ENCODE data around the gene NUDT4. TPM values are rescaled to one million over a fixed set of nuclear protein-coding genes. Genes with fewer than 3 reads are reported as not detected.
"Not testable (repeated sequence)": the region's sequence is repeated elsewhere in the genome, so short reads cannot be mapped to it uniquely, and the experiment has no call there.

The NUDT4 gene
- total and polyA plus RNA-seq, 2 donors (not counting 3 experiments of a cell fraction or from before 2014, with no cell fraction given) = 76.0 to 161 TPM

DNA sequence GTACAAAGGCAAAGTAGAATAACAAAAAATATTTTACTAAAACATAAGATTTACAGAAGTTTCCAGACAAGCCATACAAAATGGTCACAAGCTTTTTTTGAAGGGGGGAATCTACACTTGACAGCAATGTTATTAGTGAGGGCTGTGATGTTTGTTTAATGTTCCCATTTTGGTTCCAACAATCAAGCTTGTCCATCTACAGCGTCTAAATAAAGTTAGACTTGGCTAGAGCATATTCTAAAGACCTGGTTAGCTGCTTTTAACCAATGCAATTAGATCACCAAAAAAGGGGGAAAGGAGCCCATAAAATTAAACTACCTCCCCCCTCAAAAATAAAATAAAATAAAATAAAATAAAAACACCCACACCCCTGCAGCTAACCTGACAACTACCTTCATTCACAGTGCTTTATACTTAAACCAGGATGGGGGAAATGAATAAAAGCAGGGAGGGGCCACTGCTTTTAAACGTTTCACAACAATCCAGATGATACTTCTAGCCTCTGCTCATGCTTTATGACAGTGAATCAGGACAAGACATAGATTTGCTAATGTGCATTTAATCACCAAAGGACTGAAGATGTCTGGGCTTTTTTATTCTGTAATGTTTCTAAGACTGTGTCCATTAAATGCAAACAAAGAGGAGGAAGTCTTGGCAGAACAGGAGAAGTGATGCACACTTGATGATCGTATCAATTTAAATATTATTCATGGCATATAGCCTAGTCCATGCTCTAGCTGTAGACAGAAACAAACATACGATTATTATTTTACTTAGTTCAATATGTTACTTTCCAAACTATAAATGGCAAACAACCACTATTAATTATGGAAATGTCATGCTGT, 31.8 kb downstream of the NUDT4 start:
- H3K4me3 ChIP-seq (replicated peaks in 1 of 3; ENCODE audit: insufficient read depth in 1 of 3, low read depth in 1 of 3, low read length in 3 of 3); H3K27me3 ChIP-seq (ENCODE audit: control insufficient read depth in 2 of 2, insufficient read depth in 2 of 2, low read length in 2 of 2); H2AFZ ChIP-seq (ENCODE audit: low read depth, low read length); H3K9ac ChIP-seq (replicated peaks; ENCODE audit: extremely low read depth, insufficient read depth, low read length); H3K4me2 ChIP-seq (ENCODE audit: insufficient read depth, low read length); intact Hi-C loops (cut with micrococcal nuclease); H3K36me3 ChIP-seq (ENCODE audit: control insufficient read depth in 2 of 2, extremely low read depth in 1 of 2, insufficient read depth in 2 of 2, low read length in 2 of 2); H3K9me1 ChIP-seq (replicated peaks; ENCODE audit: control insufficient read depth, extremely low read depth, insufficient read depth, low read length); H3K27ac ChIP-seq (ENCODE audit: insufficient read depth, low read depth, low read length); H4K20me1 ChIP-seq (replicated peaks; ENCODE audit: control insufficient read depth, extremely low read depth, insufficient read depth, low read length); dilution Hi-C loops (cut with MboI; ENCODE audit: extremely low pct_ligation_motif_present, low sequenced_read_pairs); H3K9me3 ChIP-seq (replicated peaks; ENCODE audit: control insufficient read depth, insufficient read depth, low read length): not testable (repeated sequence)
- FAIRE-seq (peak; percentile 73), DNase-seq (ENCODE audit: low read depth, low spot score) (peak; percentile 53)
- TSS peak; percentile 54 for BruUV-seq (replicated peaks)
- CTCF ChIA-PET = interaction anchor here (2.2 to 3.0 kb wide), 3 partner anchors 10 to 692 kb away, joined by 10 to 20 read pairs (median 14); no protein-coding TSS in a partner anchor
- Histone ChIP-seq H3K4me1 (ENCODE audit: control insufficient read depth, extremely low read depth, insufficient read depth, low read length) (peaks cover 24% of the 10 kb centered on the region), H3K79me2 (ENCODE audit: control insufficient read depth, insufficient read depth, low read length) (peaks cover 28% of the 10 kb centered on the region)
- POLR2A ChIA-PET = interaction anchor here (0.5 to 0.6 kb wide), 2 partner anchors 17 to 422 kb away, joined by 4 to 7 read pairs; no protein-coding TSS in a partner anchor
- peak; percentile 20 for TF ChIP-seq POLR2AphosphoS5 (IDR thresholded peaks at IDR 0.05; ENCODE audit: insufficient read depth, low read depth, low read length)

DNA sequence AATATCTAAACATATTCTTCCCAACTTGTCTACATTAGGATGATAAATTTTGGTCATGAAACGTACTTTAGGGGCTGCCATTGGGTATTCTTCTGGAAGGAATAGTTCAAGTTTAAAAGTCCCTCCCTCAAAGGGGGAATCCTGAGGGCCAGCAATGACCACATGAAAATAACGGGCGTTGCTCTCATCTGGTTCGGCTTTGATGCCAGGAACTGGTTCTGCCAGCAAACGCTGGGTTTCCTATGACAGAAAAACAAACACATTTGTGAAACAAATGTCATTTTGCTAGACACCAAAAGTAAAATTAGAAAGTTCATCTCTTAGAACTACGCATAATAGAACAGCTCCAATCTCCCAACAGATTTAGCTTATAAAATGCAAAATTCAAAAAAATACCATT, 33.3 kb downstream of the NUDT4 start:
- H4K20me1 ChIP-seq (replicated peaks; ENCODE audit: control insufficient read depth, extremely low read depth, insufficient read depth, low read length); DNase-seq (ENCODE audit: low read depth, low spot score); dilution Hi-C loops (cut with MboI; ENCODE audit: extremely low pct_ligation_motif_present, low sequenced_read_pairs); FAIRE-seq; H2AFZ ChIP-seq (ENCODE audit: low read depth, low read length); intact Hi-C loops (cut with micrococcal nuclease); H3K9me3 ChIP-seq (replicated peaks; ENCODE audit: control insufficient read depth, insufficient read depth, low read length); H3K9ac ChIP-seq (replicated peaks; ENCODE audit: extremely low read depth, insufficient read depth, low read length); BruUV-seq (replicated peaks); H3K36me3 ChIP-seq (ENCODE audit: control insufficient read depth in 2 of 2, extremely low read depth in 1 of 2, insufficient read depth in 2 of 2, low read length in 2 of 2); H3K27ac ChIP-seq (ENCODE audit: insufficient read depth, low read depth, low read length); H3K9me1 ChIP-seq (replicated peaks; ENCODE audit: control insufficient read depth, extremely low read depth, insufficient read depth, low read length); H3K4me2 ChIP-seq (ENCODE audit: insufficient read depth, low read length); H3K27me3 ChIP-seq (ENCODE audit: control insufficient read depth in 2 of 2, insufficient read depth in 2 of 2, low read length in 2 of 2); H3K4me3 ChIP-seq (replicated peaks in 1 of 3; ENCODE audit: insufficient read depth in 1 of 3, low read depth in 1 of 3, low read length in 3 of 3): not testable (repeated sequence)
- POLR2A ChIA-PET = interaction anchor here (0.6 kb wide), 1 partner anchor 408 kb away, joined by 3 read pairs; no protein-coding TSS in a partner anchor
- CTCF ChIA-PET = interaction anchor here (0.8 to 2.9 kb wide), 5 partner anchors 9 to 691 kb away, joined by 3 to 20 read pairs (median 3); no protein-coding TSS in a partner anchor
- peaks cover 43% of the 10 kb centered on the region for H3K79me2 ChIP-seq (ENCODE audit: control insufficient read depth, insufficient read depth, low read length)
- peaks cover 24% of the 10 kb centered on the region for H3K4me1 ChIP-seq (ENCODE audit: control insufficient read depth, extremely low read depth, insufficient read depth, low read length)

GRCh38 chr12:93412396-93412795, 34.7 kb downstream of the NUDT4 start:
- H3K4me1 ChIP-seq (ENCODE audit: control insufficient read depth, extremely low read depth, insufficient read depth, low read length) = peaks cover 26% of the 10 kb centered on the region
- DNase-seq (ENCODE audit: low read depth, low spot score); intact Hi-C loops (cut with micrococcal nuclease); H3K9ac ChIP-seq (replicated peaks; ENCODE audit: extremely low read depth, insufficient read depth, low read length); H4K20me1 ChIP-seq (replicated peaks; ENCODE audit: control insufficient read depth, extremely low read depth, insufficient read depth, low read length); H2AFZ ChIP-seq (ENCODE audit: low read depth, low read length); dilution Hi-C loops (cut with MboI; ENCODE audit: extremely low pct_ligation_motif_present, low sequenced_read_pairs); H3K4me3 ChIP-seq (replicated peaks in 1 of 3; ENCODE audit: insufficient read depth in 1 of 3, low read depth in 1 of 3, low read length in 3 of 3); H3K9me1 ChIP-seq (replicated peaks; ENCODE audit: control insufficient read depth, extremely low read depth, insufficient read depth, low read length); H3K4me2 ChIP-seq (ENCODE audit: insufficient read depth, low read length); FAIRE-seq; H3K27ac ChIP-seq (ENCODE audit: insufficient read depth, low read depth, low read length); H3K9me3 ChIP-seq (replicated peaks; ENCODE audit: control insufficient read depth, insufficient read depth, low read length); H3K36me3 ChIP-seq (ENCODE audit: control insufficient read depth in 2 of 2, extremely low read depth in 1 of 2, insufficient read depth in 2 of 2, low read length in 2 of 2); BruUV-seq (replicated peaks); H3K27me3 ChIP-seq (ENCODE audit: control insufficient read depth in 2 of 2, insufficient read depth in 2 of 2, low read length in 2 of 2): not testable (repeated sequence)
- ChIA-PET POLR2A (interaction anchor here (0.6 kb wide), 1 partner anchor 299 kb away, joined by 4 read pairs; no protein-coding TSS in a partner anchor), CTCF (interaction anchor here (1.1 to 3.8 kb wide), 3 partner anchors 15 to 690 kb away, joined by 3 to 20 read pairs (median 9); no protein-coding TSS in a partner anchor)
- H3K79me2 ChIP-seq (ENCODE audit: control insufficient read depth, insufficient read depth, low read length) = peaks cover 56% of the 10 kb centered on the region
